CD14-positive monocyte (primary cell): ENCODE results near the gene GASK1A. TPM values are rescaled to one million over a fixed set of nuclear protein-coding genes. Genes with fewer than 3 reads are reported as not detected.

Experiments
- DNase-seq, 3 donors: peaks; one replicate each; pipeline ENCODE4 v3.0.0-alpha.2; 2011 to 2022
- H2AFZ ChIP-seq: 2 replicates; pipeline ENCODE4 v1.6.0; 2012; ENCODE audit warnings: mild to moderate bottlenecking, low read depth, low read length, inconsistent platforms; ENCODE audit not compliant: insufficient read depth, poor library complexity, severe bottlenecking
- H3K27ac ChIP-seq, 2 donors: 1 replicate in 1 of 2; 2 replicates in 1 of 2; pipeline ENCODE4 v1.5.1; 2012 to 2013; ENCODE audit warnings: low read length in 2 of 2, control low read depth in 1 of 2, inconsistent platforms in 1 of 2, low read depth in 1 of 2, mild to moderate bottlenecking in 1 of 2
- H3K27me3 ChIP-seq, 2 donors: one replicate each; pipeline versions ENCODE4 v1.6.0 to v1.6.1; 2011 to 2013; ENCODE audit warnings: low read length in 2 of 2; ENCODE audit not compliant: control insufficient read depth in 2 of 2, insufficient read depth in 2 of 2
- H3K36me3 ChIP-seq, 2 donors: replicated peaks in 1 of 2; 1 replicate in 1 of 2; 2 replicates in 1 of 2; pipeline versions ENCODE4 v1.5.1 to v1.6.1; 2012 to 2013; ENCODE audit warnings: low read length in 2 of 2, control low read depth in 1 of 2, inconsistent platforms in 1 of 2, mild to moderate bottlenecking in 1 of 2; ENCODE audit not compliant: insufficient read depth in 2 of 2, control insufficient read depth in 1 of 2
- H3K4me1 ChIP-seq, 2 donors: 1 replicate in 1 of 2; 2 replicates in 1 of 2; pipeline versions ENCODE4 v1.5.1 to v1.6.1; 2012 to 2013; ENCODE audit warnings: low read length in 2 of 2, control low read depth in 1 of 2, inconsistent platforms in 1 of 2, mild to moderate bottlenecking in 1 of 2, moderate library complexity in 1 of 2; ENCODE audit not compliant: insufficient read depth in 2 of 2, control insufficient read depth in 1 of 2
- H3K4me2 ChIP-seq: replicated peaks from 2 replicates; pipeline ENCODE3; 2012; ENCODE audit warnings: low read length, moderate library complexity, mild to moderate bottlenecking; ENCODE audit not compliant: poor library complexity, severe bottlenecking; ENCODE audit errors: extremely low read depth
- H3K4me3 ChIP-seq, 3 experiments: fragments of 200-600 bp in 1 of 3; sonication (generic) in 1 of 3; replicated peaks in 1 of 3; 1 replicate in 2 of 3; 2 replicates in 1 of 3; pipeline ENCODE4 v1.5.1; 2011 to 2013; ENCODE audit warnings: low read length in 3 of 3, mild to moderate bottlenecking in 3 of 3, control low read depth in 2 of 3, low read depth in 2 of 3, inconsistent platforms in 1 of 3, moderate library complexity in 1 of 3
- H3K79me2 ChIP-seq: 2 replicates; pipeline ENCODE4 v1.6.0; 2012; ENCODE audit warnings: mild to moderate bottlenecking, control low read depth, inconsistent platforms, low read length, moderate library complexity; ENCODE audit not compliant: insufficient read depth
- H3K9ac ChIP-seq: 2 replicates; pipeline ENCODE4 v1.6.0; 2017; ENCODE audit warnings: low read length, mild to moderate bottlenecking; ENCODE audit not compliant: insufficient read depth, poor library complexity, severe bottlenecking
- H3K9me3 ChIP-seq, 2 donors: replicated peaks in 1 of 2; 1 replicate in 1 of 2; 2 replicates in 1 of 2; pipeline versions ENCODE4 v1.5.1 to v1.6.1; 2012 to 2013; ENCODE audit warnings: low read length in 2 of 2, control low read depth in 1 of 2; ENCODE audit not compliant: control insufficient read depth in 1 of 2, insufficient read depth in 1 of 2
- H4K20me1 ChIP-seq: 2 replicates; pipeline ENCODE4 v1.6.0; 2012; ENCODE audit warnings: mild to moderate bottlenecking, low read length, control low read depth, moderate library complexity; ENCODE audit not compliant: insufficient read depth
- H3K27ac Mint-ChIP-seq, 7 donors: one replicate each; pipeline ENCODE4 v1.8.0; 2020; ENCODE audit warnings: mild to moderate bottlenecking in 7 of 7, mixed read lengths in 7 of 7, moderate library complexity in 6 of 7, inconsistent platforms in 2 of 7
- H3K27me3 Mint-ChIP-seq, 3 donors: one replicate each; pipeline ENCODE4 v1.8.0; 2021 to 2022; ENCODE audit warnings: low read depth in 3 of 3, mild to moderate bottlenecking in 3 of 3, mixed read lengths in 3 of 3, moderate library complexity in 3 of 3, inconsistent platforms in 1 of 3
- H3K36me3 Mint-ChIP-seq, 2 donors: one replicate each; pipeline ENCODE4 v1.8.0; 2020; ENCODE audit warnings: mixed read lengths in 2 of 2, inconsistent platforms in 1 of 2, mild to moderate bottlenecking in 1 of 2
- H3K4me1 Mint-ChIP-seq: one replicate; pipeline ENCODE4 v1.8.0; 2020; ENCODE audit warnings: mild to moderate bottlenecking, mixed read lengths
- H3K4me3 Mint-ChIP-seq, 2 donors: one replicate each; pipeline ENCODE4 v1.8.0; 2020; ENCODE audit warnings: mild to moderate bottlenecking in 2 of 2, mixed read lengths in 2 of 2, moderate library complexity in 1 of 2
- H3K9me3 Mint-ChIP-seq, 7 donors: one replicate each; pipeline ENCODE4 v1.8.0; 2020 to 2022; ENCODE audit warnings: mixed read lengths in 7 of 7, mild to moderate bottlenecking in 6 of 7, moderate library complexity in 6 of 7, inconsistent platforms in 2 of 7
- CTCF ChIP-seq: fragments of 200-600 bp; IDR thresholded peaks from one replicate; pipeline ENCODE4 v1.8.0; 2022; ENCODE audit warnings: antibody characterized with exemption, mild to moderate bottlenecking
- WGBS: methylation state at CpG from one replicate; pipeline ENCODE4 v1.1.5; 2013; ENCODE audit warnings: missing lambda C conversion rate; ENCODE audit not compliant: insufficient coverage; 5-methylcytosine and 5-hydroxymethylcytosine counted together
- intact Hi-C, 2 donors: fragments of 100-400 bp; cut with micrococcal nuclease; formaldehyde crosslinking; loops; one replicate each; pipeline versions ENCODE4 v1.15.0 to v1.15.1; 2023
- polyA plus RNA-seq, 3 donors: library from polyadenylated mRNA; depleted of rRNA in 1 of 3; unstranded in 2 of 3; stranded (reverse) in 1 of 3; fragments of 300-500 nt in 2 of 3; fragments of >200 nt in 1 of 3; fragmentation: Illumina TruSeq in 2 of 3; gene quantifications; 1 replicate in 2 of 3; 2 replicates in 1 of 3; pipeline ENCODE4 v1.2.3, GENCODE V29; 2012 to 2021

Gene GASK1A
- polyA plus RNA-seq, 3 donors: 0.13 TPM; not detected in 2

- no peak for DNase-seq
- H3K9ac ChIP-seq: no peak overlapping the region
- H3K27me3 Mint-ChIP-seq: peaks cover 0 to 2% (median 0%) of the 10 kb centered on the region in 3 donors
- peak overlapping the region in 1 of 7 donors; percentile 7 for H3K27ac Mint-ChIP-seq
- H3K4me2 ChIP-seq: no peak overlapping the region
- H3K36me3 ChIP-seq: no peaks in the 10 kb centered on the region
- H3K9me3 Mint-ChIP-seq: peaks cover 0 to 2% (median 2%) of the 10 kb centered on the region in 7 donors
- H2AFZ ChIP-seq: no peak overlapping the region
- no peaks in the 10 kb centered on the region for H3K27me3 ChIP-seq
- H3K4me1 Mint-ChIP-seq: no peaks in the 10 kb centered on the region
- H3K27ac ChIP-seq: no peak overlapping the region
- no peaks in the 10 kb centered on the region for H4K20me1 ChIP-seq
- no peaks in the 10 kb centered on the region for H3K4me1 ChIP-seq
- H3K9me3 ChIP-seq: no peaks in the 10 kb centered on the region
- no peak overlapping the region for H3K4me3 ChIP-seq
- WGBS: 93% methylated on average over 4 of the region's 4 CpGs
- H3K36me3 Mint-ChIP-seq: no peaks in the 10 kb centered on the region
- no peak for TF ChIP-seq CTCF
- no peaks in the 10 kb centered on the region for H3K79me2 ChIP-seq
- intact Hi-C loops: no loop called here
- H3K4me3 Mint-ChIP-seq: no peak overlapping the region
Observed at GRCh38 chr3:43089081-43089480, 110.0 kb downstream of the GASK1A start.

GRCh38 chr3:43090238-43090637, 111.1 kb downstream of the GASK1A start:
- no peak overlapping the region for H3K27ac Mint-ChIP-seq

More at GRCh38 chr3:43090238-43090637, 111.1 kb downstream of the GASK1A start:
- Histone ChIP-seq H3K4me2 (no peak overlapping the region), H3K79me2 (no peaks in the 10 kb centered on the region), H3K4me1 (no peaks in the 10 kb centered on the region), H2AFZ (no peak overlapping the region), H3K9ac (no peak overlapping the region), H3K27ac (no peak overlapping the region), H3K9me3 (no peaks in the 10 kb centered on the region), H3K4me3 (no peak overlapping the region), H4K20me1 (no peaks in the 10 kb centered on the region), H3K36me3 (no peaks in the 10 kb centered on the region), H3K27me3 (no peaks in the 10 kb centered on the region)
- Mint-ChIP-seq H3K36me3 (no peaks in the 10 kb centered on the region), H3K4me3 (no peak overlapping the region), H3K9me3 (peaks cover 0 to 2% (median 0%) of the 10 kb centered on the region in 7 donors), H3K27me3 (peaks cover 0 to 2% (median 0%) of the 10 kb centered on the region in 3 donors), H3K4me1 (no peaks in the 10 kb centered on the region)
- TF ChIP-seq CTCF: no peak
- 97% methylated on average over 3 of the region's 3 CpGs for whole genome bisulfite sequencing
- DNase-seq: no peak
- intact Hi-C loops: no loop called here
